Endothelial cell of umbilical vein (primary cell): ENCODE measurements around the gene OTOP2. TPM values are rescaled to one million over a fixed set of nuclear protein-coding genes. Genes with fewer than 3 reads are reported as not detected.

Experiments used
- BruUV-seq: library from RNA; stranded (reverse); fragments of 400-500 nt; replicated peaks from 2 replicates; lab custom pipeline; 2021; lab: Mats Ljungman, UMichigan
- CTCF ChIA-PET: fragments of 300-600, 350-600 bp; sonication (Branson Sonifier 250); formaldehyde crosslinking; loops from one replicate; lab custom pipeline; 2021; ENCODE audit warnings: antibody characterized with exemption, inconsistent platforms; lab: Charles Lee
- POLR2A ChIA-PET: fragments of 300-600, 350-600 bp; sonication (Branson Sonifier 250); formaldehyde crosslinking; loops from one replicate; lab custom pipeline; 2021; ENCODE audit warnings: antibody characterized with exemption, inconsistent platforms; lab: Charles Lee
- DNase-seq: peaks from one replicate; pipeline ENCODE4 v3.0.0-alpha.2; 2011; ENCODE audit warnings: low read depth, low spot score
- FAIRE-seq: peaks from 2 replicates; lab custom pipeline; 2011; peaks lifted over from hg19 to GRCh38; lab: Jason Lieb, UNC
- H2AFZ ChIP-seq: 2 replicates; pipeline ENCODE4 v1.6.0; 2012; ENCODE audit warnings: low read depth, low read length, control low read depth, inconsistent platforms
- H3K27ac ChIP-seq: 2 replicates; pipeline ENCODE4 v1.5.1; 2011; ENCODE audit warnings: low read depth, mild to moderate bottlenecking, control low read depth, low read length, moderate library complexity; ENCODE audit not compliant: insufficient read depth
- H3K27me3 ChIP-seq, 2 experiments: 2 replicates each; pipeline versions ENCODE4 v1.6.0 to v1.6.1; 2011; ENCODE audit warnings: low read length in 2 of 2, mixed read lengths in 1 of 2; ENCODE audit not compliant: control insufficient read depth in 2 of 2, insufficient read depth in 2 of 2
- H3K36me3 ChIP-seq, 2 experiments: 2 replicates in 1 of 2; 3 replicates in 1 of 2; pipeline ENCODE4 v1.5.1; 2011; ENCODE audit warnings: low read length in 2 of 2, mild to moderate bottlenecking in 1 of 2, moderate library complexity in 1 of 2; ENCODE audit not compliant: control insufficient read depth in 2 of 2, insufficient read depth in 2 of 2; ENCODE audit errors: extremely low read depth in 1 of 2
- H3K4me1 ChIP-seq: 3 replicates; pipeline ENCODE4 v1.5.1; 2011; ENCODE audit warnings: mild to moderate bottlenecking, low read length; ENCODE audit not compliant: control insufficient read depth, insufficient read depth; ENCODE audit errors: extremely low read depth
- H3K4me2 ChIP-seq: 2 replicates; pipeline ENCODE4 v1.6.1; 2011; ENCODE audit warnings: low read length, control low read depth, mixed read lengths; ENCODE audit not compliant: insufficient read depth
- H3K4me3 ChIP-seq, 3 experiments: fragments of 200-600 bp in 1 of 3; sonication (generic), shearing (Covaris generic) in 1 of 3; replicated peaks in 1 of 3; 2 replicates each; pipeline ENCODE4 v1.5.1; 2011 to 2016; ENCODE audit warnings: control low read depth in 3 of 3, low read length in 3 of 3, mild to moderate bottlenecking in 2 of 3, inconsistent platforms in 1 of 3, low read depth in 1 of 3, moderate library complexity in 1 of 3; ENCODE audit not compliant: insufficient read depth in 1 of 3
- H3K79me2 ChIP-seq: 2 replicates; pipeline ENCODE4 v1.6.0; 2012; ENCODE audit warnings: low read length, inconsistent platforms; ENCODE audit not compliant: control insufficient read depth, insufficient read depth
- H3K9ac ChIP-seq: replicated peaks from 2 replicates; pipeline ENCODE3; 2011; ENCODE audit warnings: low read length, control low read depth; ENCODE audit not compliant: insufficient read depth; ENCODE audit errors: extremely low read depth
- H3K9me1 ChIP-seq: replicated peaks from 3 replicates; pipeline ENCODE4 v1.6.0; 2011; ENCODE audit warnings: mild to moderate bottlenecking, low read length; ENCODE audit not compliant: control insufficient read depth, insufficient read depth; ENCODE audit errors: extremely low read depth
- H3K9me3 ChIP-seq: replicated peaks from 2 replicates; pipeline ENCODE4 v1.5.1; 2012; ENCODE audit warnings: low read length, inconsistent platforms; ENCODE audit not compliant: control insufficient read depth, insufficient read depth
- H4K20me1 ChIP-seq: replicated peaks from 2 replicates; pipeline ENCODE3; 2011; ENCODE audit warnings: mild to moderate bottlenecking, low read length; ENCODE audit not compliant: control insufficient read depth, insufficient read depth; ENCODE audit errors: extremely low read depth
- EZH2 ChIP-seq: IDR thresholded peaks from 2 replicates; pipeline ENCODE4 v1.6.1; 2012; ENCODE audit warnings: borderline replicate concordance, low read depth, mild to moderate bottlenecking, moderate library complexity, low read length, inconsistent platforms; ENCODE audit not compliant: severe bottlenecking
- FOS ChIP-seq: IDR thresholded peaks from 2 replicates; pipeline ENCODE4 v1.6.1; 2011; ENCODE audit warnings: mild to moderate bottlenecking, low read length, moderate library complexity, borderline replicate concordance; ENCODE audit not compliant: insufficient read depth
- GATA2 ChIP-seq: IDR thresholded peaks from 2 replicates; pipeline ENCODE4 v1.7.0; 2011; ENCODE audit warnings: low read depth, mild to moderate bottlenecking, moderate library complexity, mixed read lengths, low read length; ENCODE audit not compliant: insufficient read length, insufficient read depth
- JUN ChIP-seq: IDR thresholded peaks from 2 replicates; pipeline ENCODE4 v1.6.1; 2011; ENCODE audit warnings: borderline replicate concordance, low read depth; ENCODE audit not compliant: insufficient read length, insufficient read depth
- MAX ChIP-seq: IDR thresholded peaks from 2 replicates; pipeline ENCODE4 v1.6.1; 2011; ENCODE audit not compliant: insufficient read depth, insufficient read length
- MYC ChIP-seq: IDR thresholded peaks from one replicate; pipeline ENCODE4 v1.6.1; 2011; ENCODE audit warnings: mild to moderate bottlenecking, low read depth, low read length
- POLR2A ChIP-seq: IDR thresholded peaks from 2 replicates; pipeline ENCODE4 v1.6.1; 2012; ENCODE audit warnings: low read depth, mild to moderate bottlenecking, control low read depth, low read length
- POLR2AphosphoS5 ChIP-seq: IDR thresholded peaks from 2 replicates; pipeline ENCODE4 v1.6.1; 2012; ENCODE audit warnings: low read depth, mild to moderate bottlenecking, control low read depth, low read length, moderate library complexity; ENCODE audit not compliant: insufficient read depth
- dilution Hi-C: fragments of 300-500 bp; cut with MboI; formaldehyde crosslinking; loops from one replicate; pipeline ENCODE4 v1.15.0; 2019; ENCODE audit warnings: low sequenced_read_pairs; ENCODE audit not compliant: extremely low pct_ligation_motif_present
- intact Hi-C: fragments of 100-400 bp; cut with micrococcal nuclease; formaldehyde crosslinking; loops from one replicate; pipeline ENCODE4 v1.10.0; 2022
- polyA plus RNA-seq, 4 experiments: library from polyadenylated mRNA; depleted of rRNA in 3 of 4; stranded (reverse) in 3 of 4; unstranded in 1 of 4; fragments of >200 nt; gene quantifications; 2 replicates each; pipeline versions ENCODE4 v1.2.1 to v1.2.3, GENCODE V29; 2011 to 2012; ENCODE audit warnings: missing spikeins in 1 of 4
- total RNA-seq: library from RNA; stranded (reverse); gene quantifications from 2 replicates; pipeline ENCODE4 v1.2.3, GENCODE V29; 2021
- TF ChIP-seq, protein P1 (sequence below), 2 donors: IDR thresholded peaks; 1 replicate in 1 of 2; 2 replicates in 1 of 2; pipeline ENCODE4 v1.5.1; 2011; ENCODE audit warnings: low read length in 2 of 2, mild to moderate bottlenecking in 2 of 2, moderate library complexity in 2 of 2, control low read depth in 1 of 2, inconsistent platforms in 1 of 2, low read depth in 1 of 2; ENCODE audit not compliant: insufficient read depth in 1 of 2; ENCODE audit errors: extremely low read depth in 1 of 2

Gene OTOP2
- total and polyA plus RNA-seq, 2 donors (not counting 3 experiments of a cell fraction or from before 2014, with no cell fraction given), result not detected

- Histone ChIP-seq H3K4me3 (no peak overlapping the region), H3K9me3 (no peaks in the 10 kb centered on the region), H3K36me3 (no peaks in the 10 kb centered on the region), H3K4me2 (no peak overlapping the region), H3K27me3 (peaks cover 13 to 20% of the 10 kb centered on the region in 2 experiments), H3K27ac (no peak overlapping the region), H3K4me1 (peaks cover 4% of the 10 kb centered on the region), H4K20me1 (no peaks in the 10 kb centered on the region), H2AFZ (no peak overlapping the region), H3K79me2 (no peaks in the 10 kb centered on the region), H3K9me1 (no peaks in the 10 kb centered on the region), H3K9ac (no peak overlapping the region)
- TF ChIP-seq FOS (no peak), EZH2 (no peak), POLR2A (no peak)
- no TSS peak for BruUV-seq
- FAIRE-seq (no peak), DNase-seq (no peak)
- ChIA-PET POLR2A (interaction anchor here (0.7 kb wide), 1 partner anchor 37 kb away, joined by 4 read pairs; no protein-coding TSS in a partner anchor), CTCF (interaction anchor here (1.0 to 3.7 kb wide), 4 partner anchors 16 to 39 kb away, joined by 4 to 23 read pairs (median 4); partner anchors contain the start of gene OTOP3)
- intact Hi-C loops (no loop called here), dilution Hi-C loops (no loop called here)
Measured at GRCh38 chr17:74918906-74919305, 5.2 kb upstream of the OTOP2 start.

DNA sequence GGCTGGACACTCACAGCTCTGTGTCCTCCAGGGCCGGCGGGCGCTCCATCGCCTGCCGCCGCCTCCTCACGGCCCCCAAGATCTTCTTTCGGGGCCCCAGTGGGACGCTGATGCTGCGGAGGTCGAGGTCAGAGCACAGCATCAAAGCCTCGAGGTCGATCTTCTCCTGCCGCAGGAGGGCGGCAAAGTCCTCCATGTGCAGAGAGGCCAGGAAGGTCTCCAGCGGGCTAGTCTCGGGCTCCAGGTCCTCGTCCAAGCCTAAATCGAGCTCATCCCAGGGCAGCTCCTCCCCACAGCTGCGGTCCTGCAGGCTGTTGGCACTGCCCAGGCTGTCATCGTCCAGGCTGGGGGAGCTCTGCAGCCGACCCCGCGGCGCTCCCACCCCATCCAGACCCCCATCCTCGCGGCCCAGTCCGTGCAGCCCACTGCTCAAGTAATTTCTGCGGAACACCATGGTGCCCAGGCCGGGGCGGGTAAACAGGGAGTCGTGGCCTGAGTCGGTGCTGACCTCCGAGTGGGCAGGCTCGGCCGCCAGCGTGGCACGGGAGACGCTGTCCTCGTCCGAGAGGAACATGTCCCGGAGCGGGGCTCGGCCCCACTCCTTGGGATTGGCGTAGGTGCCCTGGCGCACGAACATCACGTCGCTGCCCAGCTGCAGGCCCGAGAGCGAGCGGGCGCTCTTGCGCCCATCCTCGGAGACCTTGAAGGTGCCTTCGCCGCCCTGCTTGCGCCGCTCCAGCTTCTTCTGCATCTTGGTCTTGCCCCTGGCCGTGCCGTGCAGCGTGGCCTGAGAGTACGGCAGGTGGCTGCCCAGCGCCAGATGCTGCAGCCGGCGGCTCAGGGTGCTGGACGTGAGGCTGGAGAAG, 4.4 kb upstream of the OTOP2 start:
- Histone ChIP-seq H2AFZ (no peak overlapping the region), H3K36me3 (no peaks in the 10 kb centered on the region)

More for the DNA sequence above, 4.4 kb upstream of the OTOP2 start:
- no peak overlapping the region for H3K27ac ChIP-seq
- H3K4me1 ChIP-seq, result peaks cover 4% of the 10 kb centered on the region
- H3K9ac ChIP-seq, result no peak overlapping the region
- no peaks in the 10 kb centered on the region for H3K9me1 ChIP-seq
- POLR2A ChIA-PET, result no interaction called here
- intact Hi-C loops (loop anchor here (5.0 kb wide), 1 partner anchor 283 kb away; no protein-coding TSS in a partner anchor), dilution Hi-C loops (no loop called here)
- H3K9me3 ChIP-seq, result no peaks in the 10 kb centered on the region
- H3K4me2 ChIP-seq, result no peak overlapping the region
- H3K4me3 ChIP-seq, result no peak overlapping the region
- H4K20me1 ChIP-seq, result no peaks in the 10 kb centered on the region
- no peak for TF ChIP-seq FOS
- no peak for TF ChIP-seq MYC
- TF ChIP-seq EZH2, result peak; percentile 20
- TF ChIP-seq MAX, result no peak
- no peak for TF ChIP-seq JUN
- no peak for TF ChIP-seq GATA2
- TF ChIP-seq, protein P1, sequence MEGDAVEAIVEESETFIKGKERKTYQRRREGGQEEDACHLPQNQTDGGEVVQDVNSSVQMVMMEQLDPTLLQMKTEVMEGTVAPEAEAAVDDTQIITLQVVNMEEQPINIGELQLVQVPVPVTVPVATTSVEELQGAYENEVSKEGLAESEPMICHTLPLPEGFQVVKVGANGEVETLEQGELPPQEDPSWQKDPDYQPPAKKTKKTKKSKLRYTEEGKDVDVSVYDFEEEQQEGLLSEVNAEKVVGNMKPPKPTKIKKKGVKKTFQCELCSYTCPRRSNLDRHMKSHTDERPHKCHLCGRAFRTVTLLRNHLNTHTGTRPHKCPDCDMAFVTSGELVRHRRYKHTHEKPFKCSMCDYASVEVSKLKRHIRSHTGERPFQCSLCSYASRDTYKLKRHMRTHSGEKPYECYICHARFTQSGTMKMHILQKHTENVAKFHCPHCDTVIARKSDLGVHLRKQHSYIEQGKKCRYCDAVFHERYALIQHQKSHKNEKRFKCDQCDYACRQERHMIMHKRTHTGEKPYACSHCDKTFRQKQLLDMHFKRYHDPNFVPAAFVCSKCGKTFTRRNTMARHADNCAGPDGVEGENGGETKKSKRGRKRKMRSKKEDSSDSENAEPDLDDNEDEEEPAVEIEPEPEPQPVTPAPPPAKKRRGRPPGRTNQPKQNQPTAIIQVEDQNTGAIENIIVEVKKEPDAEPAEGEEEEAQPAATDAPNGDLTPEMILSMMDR (IDR thresholded peaks at IDR 0.05; ENCODE audit: extremely low read depth in 1 of 2, insufficient read depth in 1 of 2, low read depth in 1 of 2, low read length in 2 of 2), result peak in 1 of 2 donors; percentile 32
- TF ChIP-seq POLR2A, result no peak
- no peak for TF ChIP-seq POLR2AphosphoS5
- no peaks in the 10 kb centered on the region for H3K79me2 ChIP-seq
- DNase-seq (no peak), FAIRE-seq (no peak)
- no TSS peak for BruUV-seq
- CTCF ChIA-PET, result interaction anchor here (0.6 to 3.7 kb wide), 7 partner anchors 16 to 282 kb away, joined by 3 to 23 read pairs (median 4); partner anchors contain the start of gene OTOP3
- H3K27me3 ChIP-seq, result peaks cover 20 to 28% of the 10 kb centered on the region in 2 experiments
